OCI-LY7 (cell line): ENCODE results near the gene IRF8. TPM values are rescaled to one million over a fixed set of nuclear protein-coding genes. Genes with fewer than 3 reads are reported as not detected.
A peak's percentile ranks its signal among the peaks of the same experiment; 100 is the strongest.

Experiments
- BruUV-seq: library from RNA; stranded (reverse); fragments of 400-500 nt; replicated peaks from 2 replicates; lab custom pipeline; 2021; lab: Mats Ljungman, UMichigan
- CTCF ChIA-PET: fragments of 300-600 bp; sonication (Branson Sonifier 250); formaldehyde crosslinking; loops from one replicate; lab custom pipeline; 2022; ENCODE audit warnings: antibody characterized with exemption; ENCODE audit not compliant: unreplicated experiment; lab: Charles Lee
- POLR2A ChIA-PET: fragments of 300-600 bp; sonication (Branson Sonifier 250); formaldehyde crosslinking; loops from one replicate; lab custom pipeline; 2022; ENCODE audit warnings: antibody characterized with exemption; lab: Charles Lee
- DNase-seq: peaks from one replicate; pipeline ENCODE4 v3.0.0-alpha.2; 2015; ENCODE audit warnings: low spot score
- H2AFZ ChIP-seq: fragments of 200-600 bp; sonication (generic), shearing (Covaris generic); 2 replicates; pipeline ENCODE4 v1.6.1; 2014; ENCODE audit warnings: mild to moderate bottlenecking, antibody characterized with exemption, low read length, moderate library complexity
- H3K27ac ChIP-seq: fragments of 200-600 bp; sonication (generic); 2 replicates; pipeline ENCODE4 v1.5.1; 2014; ENCODE audit warnings: mixed run types, low read depth, mild to moderate bottlenecking, moderate library complexity, low read length, inconsistent platforms; ENCODE audit not compliant: poor library complexity, severe bottlenecking
- H3K36me3 ChIP-seq: fragments of 200-600 bp; sonication (generic); 2 replicates; pipeline ENCODE4 v1.6.1; 2014; ENCODE audit warnings: mild to moderate bottlenecking, antibody characterized with exemption, low read length, moderate library complexity, mixed read lengths; ENCODE audit not compliant: insufficient read depth
- H3K4me1 ChIP-seq: fragments of 200-600 bp; sonication (generic); 2 replicates; pipeline ENCODE4 v1.5.1; 2014; ENCODE audit warnings: mild to moderate bottlenecking, low read length; ENCODE audit not compliant: insufficient read depth, poor library complexity, severe bottlenecking
- H3K4me2 ChIP-seq: fragments of 200-600 bp; sonication (generic); 2 replicates; pipeline ENCODE4 v1.6.1; 2014; ENCODE audit warnings: mild to moderate bottlenecking, low read length
- H3K4me3 ChIP-seq: fragments of 200-600 bp; sonication (generic); 2 replicates; pipeline ENCODE4 v1.5.1; 2014; ENCODE audit warnings: mild to moderate bottlenecking, low read depth, low read length; ENCODE audit not compliant: poor library complexity, severe bottlenecking
- H3K79me2 ChIP-seq: fragments of 200-600 bp; sonication (generic); 2 replicates; pipeline ENCODE4 v1.6.1; 2016; ENCODE audit warnings: low read depth, mild to moderate bottlenecking, low read length, moderate library complexity, mixed read lengths; ENCODE audit not compliant: insufficient read depth
- H3K9me2 ChIP-seq: fragments of 200-600 bp; sonication (generic); 2 replicates; pipeline ENCODE4 v1.6.1; 2016; ENCODE audit warnings: mild to moderate bottlenecking, low read length, mixed read lengths; ENCODE audit not compliant: insufficient read depth
- H3K9me3 ChIP-seq: fragments of 200-600 bp; sonication (generic); 2 replicates; pipeline ENCODE4 v1.6.1; 2014; ENCODE audit warnings: mild to moderate bottlenecking, mixed run types, low read length, mixed read lengths
- H4K20me1 ChIP-seq: fragments of 200-600 bp; sonication (generic); 2 replicates; pipeline ENCODE4 v1.6.1; 2014; ENCODE audit warnings: mild to moderate bottlenecking, antibody characterized with exemption, low read length, moderate library complexity, mixed read lengths; ENCODE audit not compliant: insufficient read depth
- CTCF ChIP-seq: fragments of 200-600 bp; sonication (generic); conservative IDR thresholded peaks from 2 replicates; pipeline ENCODE4 v1.5.1; 2014; ENCODE audit warnings: mild to moderate bottlenecking, antibody characterized with exemption, low read length, moderate library complexity, mixed read lengths
- EZH2phosphoT487 ChIP-seq: fragments of 200-600 bp; sonication (generic); IDR thresholded peaks from 2 replicates; pipeline ENCODE4 v1.6.1; 2018; ENCODE audit warnings: low read depth, borderline replicate concordance, mild to moderate bottlenecking, mixed run types, antibody characterized with exemption, low read length, moderate library complexity, mixed read lengths
- intact Hi-C: fragments of 100-400 bp; cut with micrococcal nuclease; formaldehyde crosslinking; loops from one replicate; pipeline ENCODE4 v1.10.0; 2022; ENCODE audit not compliant: unreplicated experiment
- total RNA-seq, 2 experiments: library from RNA; depleted of rRNA in 1 of 2; stranded (reverse); fragments of >200 nt in 1 of 2; shearing (Covaris generic) in 1 of 2; gene quantifications; 2 replicates each; pipeline ENCODE4 v1.2.3, GENCODE V29; 2014 to 2022

Gene IRF8
- total RNA-seq, 2 experiments from 2014 or later: 181 to 224 TPM

DNA sequence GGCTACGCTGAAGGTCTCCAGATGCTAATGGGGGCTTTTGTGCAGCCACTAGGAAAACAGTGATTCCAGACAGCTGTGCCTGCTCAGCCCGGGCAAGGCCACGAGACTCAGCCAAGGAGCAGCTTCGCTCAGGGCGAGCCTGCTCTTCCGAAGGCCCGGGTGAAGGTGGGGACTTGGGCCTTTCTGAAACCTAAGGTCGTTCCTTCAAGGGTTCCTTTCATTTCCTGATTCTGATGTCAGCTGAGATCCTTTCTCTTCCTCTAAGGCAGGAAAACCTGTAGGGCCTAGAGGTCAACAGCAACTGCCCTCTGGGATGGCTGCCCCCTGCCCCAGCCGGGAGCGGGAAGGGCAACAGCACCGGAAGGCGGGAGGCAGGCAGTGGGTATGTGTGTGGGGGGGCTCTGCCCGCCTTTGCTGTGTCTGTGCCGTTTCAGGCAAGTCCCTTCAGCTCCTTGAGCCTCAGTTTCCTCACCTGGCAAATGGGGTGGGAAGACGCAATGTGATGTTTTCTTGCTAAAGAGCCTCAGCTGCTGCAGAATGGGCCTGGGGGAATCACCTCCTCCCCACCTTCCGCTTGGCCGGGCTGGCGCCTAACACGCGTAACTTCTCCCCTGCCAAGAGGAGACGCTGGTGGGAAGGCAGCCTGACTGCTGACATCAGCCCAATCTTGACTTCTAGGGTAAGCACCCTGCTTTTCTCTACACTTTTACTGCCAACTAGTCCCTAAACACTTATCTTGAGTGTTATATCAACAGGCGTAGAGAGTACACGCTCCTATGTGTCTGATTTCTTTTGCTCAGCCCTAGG lies 32.8 kb downstream of the IRF8 start:
- no peak overlapping the region for H3K4me3 ChIP-seq
- H3K79me2 ChIP-seq: no peaks in the 10 kb centered on the region
- H4K20me1 ChIP-seq: no peaks in the 10 kb centered on the region
- DNase-seq: peak; percentile 52
- CTCF ChIA-PET: no interaction called here
- no peaks in the 10 kb centered on the region for H3K36me3 ChIP-seq
- H3K9me3 ChIP-seq: no peaks in the 10 kb centered on the region
- no peaks in the 10 kb centered on the region for H3K9me2 ChIP-seq
- POLR2A ChIA-PET: interaction anchor here (1.2 to 1.4 kb wide), 2 partner anchors 20 to 33 kb away, joined by 4 to 5 read pairs; partner anchors contain the start of gene IRF8
- no peak for TF ChIP-seq EZH2phosphoT487
- peak overlapping the region; percentile 53 for H2AFZ ChIP-seq
- intact Hi-C loops: no loop called here
- peaks cover 59% of the 10 kb centered on the region for H3K4me1 ChIP-seq
- H3K27ac ChIP-seq: no peak overlapping the region
- no TSS peak for BruUV-seq
- H3K4me2 ChIP-seq: peak overlapping the region; percentile 53

- intact Hi-C loops: no loop called here
- DNase-seq: no peak
- Histone ChIP-seq H3K4me1 (peaks cover 44% of the 10 kb centered on the region), H4K20me1 (no peaks in the 10 kb centered on the region), H3K36me3 (no peaks in the 10 kb centered on the region), H3K79me2 (no peaks in the 10 kb centered on the region), H3K9me3 (no peaks in the 10 kb centered on the region), H3K4me2 (no peak overlapping the region), H3K27ac (no peak overlapping the region), H3K4me3 (no peak overlapping the region), H3K9me2 (no peaks in the 10 kb centered on the region), H2AFZ (no peak overlapping the region)
- no TSS peak for BruUV-seq
- ChIA-PET CTCF (interaction anchor here (1.0 kb wide), 1 partner anchor 10 kb away, joined by 3 read pairs; no protein-coding TSS in a partner anchor), POLR2A (interaction anchor here (0.6 to 1.4 kb wide), 3 partner anchors 14 to 922 kb away, joined by 3 to 6 read pairs (median 3); no protein-coding TSS in a partner anchor)
- TF ChIP-seq EZH2phosphoT487 (no peak), CTCF (no peak)
These were observed 35.2 kb downstream of the IRF8 start for GRCh38 chr16:85934210-85934609.

DNA sequence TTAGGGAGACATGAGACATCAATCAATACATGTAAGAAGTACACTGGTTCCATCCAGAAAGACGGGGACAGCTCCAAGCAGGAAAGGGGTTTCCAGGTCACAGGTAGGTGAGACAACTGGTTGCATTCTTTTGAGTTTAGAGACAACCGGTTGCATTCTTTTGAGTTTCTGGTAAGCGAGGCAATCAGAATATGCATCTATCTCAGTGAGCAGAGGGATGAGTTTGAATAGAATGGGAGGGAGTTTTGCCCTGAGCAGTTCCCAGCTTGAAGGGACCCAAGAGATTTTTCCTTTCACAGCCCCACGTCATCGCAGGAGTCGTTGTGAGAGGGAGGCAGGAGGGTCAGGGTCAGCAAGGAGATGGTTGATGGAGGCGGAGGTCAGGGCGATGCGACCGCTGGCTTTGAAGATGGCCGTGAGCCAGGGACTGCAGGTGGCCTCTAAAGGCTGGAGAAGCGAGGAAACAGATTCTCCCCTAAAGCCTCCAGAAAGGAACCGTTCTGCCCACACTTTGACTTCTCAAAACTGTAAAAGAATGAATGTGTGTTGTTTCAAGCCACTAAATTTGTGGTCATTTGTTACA lies 36.5 kb downstream of the IRF8 start:
- Histone ChIP-seq H2AFZ (peak overlapping the region; percentile 81), H3K27ac (peak overlapping the region; percentile 17), H3K4me1 (peaks cover 44% of the 10 kb centered on the region), H4K20me1 (no peaks in the 10 kb centered on the region), H3K9me2 (no peaks in the 10 kb centered on the region), H3K9me3 (no peaks in the 10 kb centered on the region), H3K36me3 (no peaks in the 10 kb centered on the region), H3K4me2 (peak overlapping the region; percentile 61), H3K79me2 (no peaks in the 10 kb centered on the region), H3K4me3 (peak overlapping the region; percentile 3)
- intact Hi-C loops: no loop called here
- DNase-seq: no peak
- TF ChIP-seq CTCF: no peak
- TF ChIP-seq EZH2phosphoT487: no peak
- POLR2A ChIA-PET: interaction anchor here (1.4 to 1.5 kb wide), 2 partner anchors 16 to 26 kb away, joined by 4 to 6 read pairs; no protein-coding TSS in a partner anchor
- no TSS peak for BruUV-seq
- CTCF ChIA-PET: interaction anchor here (1.0 kb wide), 1 partner anchor 8 kb away, joined by 3 read pairs; no protein-coding TSS in a partner anchor
